Liver (tissue), 9 donors: ENCODE measurements around the gene HMX1. TPM values are rescaled to one million over a fixed set of nuclear protein-coding genes. Genes with fewer than 3 reads are reported as not detected.

Experiments used
- DNase-seq: peaks from one replicate; pipeline ENCODE4 v3.0.0-alpha.2; 2017; ENCODE audit warnings: low spot score
- H3K27ac ChIP-seq, 2 donors: one replicate each; pipeline ENCODE4 v1.7.0; 2013; ENCODE audit warnings: inconsistent platforms in 2 of 2, low read length in 2 of 2, control low read depth in 1 of 2, low read depth in 1 of 2, mild to moderate bottlenecking in 1 of 2
- H3K27me3 ChIP-seq, 4 donors: one replicate each; pipeline versions ENCODE4 v1.6.1 to v1.7.0; 2013; ENCODE audit warnings: low read length in 3 of 4, inconsistent platforms in 1 of 4, mild to moderate bottlenecking in 1 of 4, moderate library complexity in 1 of 4; ENCODE audit not compliant: control insufficient read depth in 4 of 4, insufficient read depth in 4 of 4
- H3K36me3 ChIP-seq, 4 donors: one replicate each; pipeline versions ENCODE4 v1.6.1 to v1.7.0; 2013; ENCODE audit warnings: low read length in 3 of 4, mild to moderate bottlenecking in 3 of 4, low read depth in 1 of 4, moderate library complexity in 1 of 4; ENCODE audit not compliant: control insufficient read depth in 4 of 4, insufficient read depth in 3 of 4
- H3K4me1 ChIP-seq, 4 donors: one replicate each; pipeline versions ENCODE4 v1.6.1 to v1.7.0; 2013; ENCODE audit warnings: low read length in 3 of 4, mild to moderate bottlenecking in 3 of 4, moderate library complexity in 1 of 4; ENCODE audit not compliant: control insufficient read depth in 4 of 4, insufficient read depth in 4 of 4
- H3K4me3 ChIP-seq, 3 donors: one replicate each; pipeline versions ENCODE4 v1.6.1 to v1.7.0; 2013; ENCODE audit warnings: low read length in 3 of 3, control low read depth in 1 of 3, low read depth in 1 of 3, mild to moderate bottlenecking in 1 of 3
- H3K9ac ChIP-seq, 2 donors: one replicate each; pipeline ENCODE4 v1.7.0; 2013; ENCODE audit warnings: low read length in 2 of 2, mild to moderate bottlenecking in 2 of 2, moderate library complexity in 2 of 2, control low read depth in 1 of 2, low read depth in 1 of 2
- H3K9me3 ChIP-seq, 4 donors: one replicate each; pipeline versions ENCODE4 v1.6.1 to v1.7.0; 2013; ENCODE audit warnings: low read length in 3 of 4; ENCODE audit not compliant: control insufficient read depth in 4 of 4
- EGR1 ChIP-seq, 2 donors: IDR thresholded peaks; 2 replicates each; pipeline ENCODE4 v1.6.1; 2016 to 2018; ENCODE audit warnings: antibody characterized with exemption in 2 of 2, low read depth in 2 of 2
- FOXA1 ChIP-seq: IDR thresholded peaks from 2 replicates; pipeline ENCODE4 v1.6.1; 2016; ENCODE audit warnings: antibody characterized with exemption
- FOXA2 ChIP-seq: IDR thresholded peaks from 2 replicates; pipeline ENCODE4 v1.6.1; 2016; ENCODE audit warnings: antibody characterized with exemption
- GABPA ChIP-seq, 2 donors: IDR thresholded peaks in 1 of 2; conservative IDR thresholded peaks in 1 of 2; 2 replicates each; pipeline ENCODE4 v1.6.1; 2016; ENCODE audit warnings: antibody characterized with exemption in 2 of 2, mild to moderate bottlenecking in 1 of 2, moderate library complexity in 1 of 2
- HNF4A ChIP-seq, 2 donors: conservative IDR thresholded peaks; 2 replicates each; pipeline ENCODE4 v1.6.1; 2016; ENCODE audit warnings: antibody characterized with exemption in 2 of 2, mild to moderate bottlenecking in 2 of 2
- HNF4G ChIP-seq: IDR thresholded peaks from 2 replicates; pipeline ENCODE4 v1.6.1; 2016; ENCODE audit warnings: antibody characterized with exemption
- JUND ChIP-seq, 2 donors: IDR thresholded peaks; 2 replicates each; pipeline ENCODE4 v1.6.1; 2016; ENCODE audit warnings: antibody characterized with exemption in 2 of 2
- NR2F2 ChIP-seq: IDR thresholded peaks from 2 replicates; pipeline ENCODE4 v1.6.1; 2016; ENCODE audit warnings: antibody characterized with exemption
- RAD21 ChIP-seq, 2 donors: IDR thresholded peaks; 2 replicates each; pipeline ENCODE4 v1.6.1; 2016; ENCODE audit warnings: antibody characterized with exemption in 2 of 2, mild to moderate bottlenecking in 2 of 2
- RXRA ChIP-seq, 2 donors: IDR thresholded peaks; 2 replicates each; pipeline ENCODE4 v1.6.1; 2017 to 2018; ENCODE audit warnings: antibody characterized with exemption in 2 of 2, mild to moderate bottlenecking in 1 of 2
- SP1 ChIP-seq: IDR thresholded peaks from 2 replicates; pipeline ENCODE4 v1.6.1; 2018; ENCODE audit warnings: antibody characterized with exemption, mild to moderate bottlenecking
- TAF1 ChIP-seq: conservative IDR thresholded peaks from 2 replicates; pipeline ENCODE4 v1.6.1; 2016; ENCODE audit warnings: antibody characterized with exemption, mild to moderate bottlenecking
- YY1 ChIP-seq: IDR thresholded peaks from 2 replicates; pipeline ENCODE4 v1.6.1; 2016; ENCODE audit warnings: antibody characterized with exemption, mild to moderate bottlenecking
- WGBS: extraction: QIAGEN DNeasy Blood & Tissue Kit; methylation state at CpG from one replicate; pipeline ENCODE4 v1.1.7; 2013; 5-methylcytosine and 5-hydroxymethylcytosine counted together
- polyA plus RNA-seq, 2 donors: library from polyadenylated mRNA; stranded (reverse) in 1 of 2; unstranded in 1 of 2; fragments of 200-250 nt in 1 of 2; fragments of >200 nt in 1 of 2; fragmentation: Nextera tagmentation in 1 of 2; extraction: Ambion mirVana in 1 of 2; gene quantifications; one replicate each; pipeline versions ENCODE4 v1.2.1 to v1.2.3, GENCODE V29; 2013 to 2015
- total RNA-seq, 2 donors: library from RNA; depleted of rRNA; stranded (reverse); fragments of >200 nt; gene quantifications; one replicate each; pipeline ENCODE4 v1.2.3, GENCODE V29; 2014
- TF ChIP-seq, protein P1 (sequence below): IDR thresholded peaks from 2 replicates; pipeline ENCODE4 v1.6.1; 2016; ENCODE audit warnings: antibody characterized with exemption
- TF ChIP-seq, protein P2 (sequence below): IDR thresholded peaks from 2 replicates; pipeline ENCODE4 v1.6.1; 2016; ENCODE audit warnings: antibody characterized with exemption
- TF ChIP-seq, protein P3 (sequence below): fragments of 150-350 bp; IDR thresholded peaks from 2 replicates; pipeline ENCODE4 v1.5.1; 2017; ENCODE audit warnings: improper control_type of control experiment, low read depth, low read length; ENCODE audit not compliant: missing input control
- TF ChIP-seq, protein P4 (sequence below): IDR thresholded peaks from 2 replicates; pipeline ENCODE4 v1.6.1; 2016; ENCODE audit warnings: antibody characterized with exemption
- TF ChIP-seq, protein P5 (sequence below): IDR thresholded peaks from 2 replicates; pipeline ENCODE4 v1.6.1; 2016; ENCODE audit warnings: antibody characterized with exemption, mild to moderate bottlenecking
- donor health status: healthy.
- donor health status: healthy.
- donor health status: healthy.
- donor health status: healthy.
- donor health status: healthy.

Gene HMX1
- total and polyA plus RNA-seq, 4 donors = not detected

DNA sequence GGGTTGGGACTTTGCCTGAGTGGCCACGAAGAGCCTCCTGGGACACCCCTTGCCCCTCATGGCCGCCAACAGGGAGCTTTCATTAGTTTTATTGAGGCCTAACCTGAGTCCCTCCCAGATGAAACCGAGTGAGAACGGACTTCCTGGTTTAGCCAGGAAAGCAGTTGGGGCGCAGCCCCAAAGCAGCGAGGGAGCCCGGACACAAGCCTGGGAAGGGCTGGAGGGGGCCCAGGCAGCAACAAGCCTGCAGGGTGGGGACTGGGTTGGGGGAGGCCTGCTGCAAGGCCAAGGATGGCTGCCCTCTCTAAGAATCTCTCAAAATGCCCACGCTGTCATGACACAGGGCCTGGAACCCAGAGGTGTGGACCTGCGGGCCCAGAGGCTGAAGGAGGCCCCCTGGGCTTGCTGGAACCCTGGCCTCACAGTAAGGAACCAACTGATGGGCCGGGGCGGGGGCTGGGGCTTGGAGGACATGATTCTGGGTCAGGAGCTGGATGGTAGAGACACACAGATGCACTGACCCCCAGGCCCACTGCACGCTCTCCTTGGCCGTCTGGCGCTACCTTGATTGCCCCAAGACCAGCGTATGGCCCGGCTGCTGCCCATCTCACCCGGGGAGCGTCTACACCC, 5.8 kb downstream of the HMX1 start:
- peaks cover 0 to 8% (median 3%) of the 10 kb centered on the region in 4 donors for H3K4me1 ChIP-seq
- H3K36me3 ChIP-seq = no peaks in the 10 kb centered on the region
- no peak overlapping the region for H3K4me3 ChIP-seq
- no peaks in the 10 kb centered on the region for H3K9me3 ChIP-seq
- no peak for DNase-seq
- H3K9ac ChIP-seq = no peak overlapping the region
- no peak overlapping the region for H3K27ac ChIP-seq
- 25% methylated on average over 18 of the region's 18 CpGs for WGBS
- peaks cover 5 to 39% (median 22%) of the 10 kb centered on the region in 4 donors for H3K27me3 ChIP-seq
- TF ChIP-seq EGR1 (IDR thresholded peaks at IDR 0.05; ENCODE audit: low read depth in 2 of 2) = no peak
- no peak for TF ChIP-seq FOXA1
- TF ChIP-seq JUND (IDR thresholded peaks at IDR 0.05) = no peak
- TF ChIP-seq YY1 = no peak
- TF ChIP-seq FOXA2 = no peak
- TF ChIP-seq TAF1 = no peak
- no peak for TF ChIP-seq GABPA (IDR thresholded peaks at IDR 0.05 in 1 of 2, conservative IDR thresholded peaks at IDR 0.05 in 1 of 2)
- TF ChIP-seq HNF4A (conservative IDR thresholded peaks at IDR 0.05) = no peak
- TF ChIP-seq, protein P1, sequence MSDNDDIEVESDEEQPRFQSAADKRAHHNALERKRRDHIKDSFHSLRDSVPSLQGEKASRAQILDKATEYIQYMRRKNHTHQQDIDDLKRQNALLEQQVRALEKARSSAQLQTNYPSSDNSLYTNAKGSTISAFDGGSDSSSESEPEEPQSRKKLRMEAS = no peak
- TF ChIP-seq RXRA (IDR thresholded peaks at IDR 0.05) = no peak
- TF ChIP-seq, protein P2, sequence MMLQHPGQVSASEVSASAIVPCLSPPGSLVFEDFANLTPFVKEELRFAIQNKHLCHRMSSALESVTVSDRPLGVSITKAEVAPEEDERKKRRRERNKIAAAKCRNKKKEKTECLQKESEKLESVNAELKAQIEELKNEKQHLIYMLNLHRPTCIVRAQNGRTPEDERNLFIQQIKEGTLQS = no peak
- TF ChIP-seq, protein P3, sequence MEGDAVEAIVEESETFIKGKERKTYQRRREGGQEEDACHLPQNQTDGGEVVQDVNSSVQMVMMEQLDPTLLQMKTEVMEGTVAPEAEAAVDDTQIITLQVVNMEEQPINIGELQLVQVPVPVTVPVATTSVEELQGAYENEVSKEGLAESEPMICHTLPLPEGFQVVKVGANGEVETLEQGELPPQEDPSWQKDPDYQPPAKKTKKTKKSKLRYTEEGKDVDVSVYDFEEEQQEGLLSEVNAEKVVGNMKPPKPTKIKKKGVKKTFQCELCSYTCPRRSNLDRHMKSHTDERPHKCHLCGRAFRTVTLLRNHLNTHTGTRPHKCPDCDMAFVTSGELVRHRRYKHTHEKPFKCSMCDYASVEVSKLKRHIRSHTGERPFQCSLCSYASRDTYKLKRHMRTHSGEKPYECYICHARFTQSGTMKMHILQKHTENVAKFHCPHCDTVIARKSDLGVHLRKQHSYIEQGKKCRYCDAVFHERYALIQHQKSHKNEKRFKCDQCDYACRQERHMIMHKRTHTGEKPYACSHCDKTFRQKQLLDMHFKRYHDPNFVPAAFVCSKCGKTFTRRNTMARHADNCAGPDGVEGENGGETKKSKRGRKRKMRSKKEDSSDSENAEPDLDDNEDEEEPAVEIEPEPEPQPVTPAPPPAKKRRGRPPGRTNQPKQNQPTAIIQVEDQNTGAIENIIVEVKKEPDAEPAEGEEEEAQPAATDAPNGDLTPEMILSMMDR = no peak
- no peak for TF ChIP-seq HNF4G
- TF ChIP-seq, protein P4, sequence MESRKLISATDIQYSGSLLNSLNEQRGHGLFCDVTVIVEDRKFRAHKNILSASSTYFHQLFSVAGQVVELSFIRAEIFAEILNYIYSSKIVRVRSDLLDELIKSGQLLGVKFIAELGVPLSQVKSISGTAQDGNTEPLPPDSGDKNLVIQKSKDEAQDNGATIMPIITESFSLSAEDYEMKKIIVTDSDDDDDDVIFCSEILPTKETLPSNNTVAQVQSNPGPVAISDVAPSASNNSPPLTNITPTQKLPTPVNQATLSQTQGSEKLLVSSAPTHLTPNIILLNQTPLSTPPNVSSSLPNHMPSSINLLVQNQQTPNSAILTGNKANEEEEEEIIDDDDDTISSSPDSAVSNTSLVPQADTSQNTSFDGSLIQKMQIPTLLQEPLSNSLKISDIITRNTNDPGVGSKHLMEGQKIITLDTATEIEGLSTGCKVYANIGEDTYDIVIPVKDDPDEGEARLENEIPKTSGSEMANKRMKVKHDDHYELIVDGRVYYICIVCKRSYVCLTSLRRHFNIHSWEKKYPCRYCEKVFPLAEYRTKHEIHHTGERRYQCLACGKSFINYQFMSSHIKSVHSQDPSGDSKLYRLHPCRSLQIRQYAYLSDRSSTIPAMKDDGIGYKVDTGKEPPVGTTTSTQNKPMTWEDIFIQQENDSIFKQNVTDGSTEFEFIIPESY = no peak
- no peak for TF ChIP-seq RAD21 (IDR thresholded peaks at IDR 0.05)
- TF ChIP-seq NR2F2 = no peak

DNA sequence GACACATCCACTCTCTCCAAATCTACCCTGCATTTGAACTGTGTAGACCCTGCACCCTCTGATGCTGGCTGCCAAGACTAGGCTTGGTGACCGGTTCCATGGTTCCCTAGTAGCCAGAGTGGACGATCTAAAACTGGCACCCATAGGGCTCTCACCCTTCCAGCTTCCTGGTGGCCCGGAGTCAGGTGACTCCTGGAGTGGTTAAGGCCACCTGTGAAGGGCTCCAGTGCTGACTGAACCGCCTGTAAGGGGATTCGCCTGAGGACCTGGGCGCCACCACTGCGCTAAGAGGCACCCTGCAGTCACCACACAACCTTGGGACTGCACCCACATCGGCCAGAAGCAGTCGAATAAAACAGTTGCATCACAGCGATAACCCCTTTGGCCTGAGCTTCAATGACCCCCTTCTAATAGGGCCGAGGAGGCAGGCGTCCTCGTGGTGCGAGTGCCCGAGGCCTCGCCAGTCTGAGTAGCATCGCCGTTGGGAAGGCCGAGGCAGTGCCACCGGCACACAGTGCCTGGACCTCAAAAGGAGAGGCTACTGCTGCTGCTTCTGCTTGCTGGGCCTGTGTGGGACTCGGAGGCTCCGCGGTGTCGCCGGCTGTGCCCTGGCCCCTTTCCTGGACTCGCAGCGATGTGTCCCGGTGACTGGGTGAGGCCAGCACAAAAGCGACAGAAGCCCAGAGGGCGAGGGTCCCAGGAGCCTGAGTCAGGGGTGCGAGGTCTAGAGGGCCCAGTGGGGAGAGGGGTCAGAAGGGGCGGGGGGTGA, 6.5 kb downstream of the HMX1 start:
- peaks cover 5 to 40% (median 20%) of the 10 kb centered on the region in 4 donors for H3K27me3 ChIP-seq
- WGBS = 22% methylated on average over 32 of the region's 32 CpGs
- TF ChIP-seq, protein P2 = no peak
- no peak for TF ChIP-seq RAD21 (IDR thresholded peaks at IDR 0.05)
- TF ChIP-seq HNF4A (conservative IDR thresholded peaks at IDR 0.05) = no peak
- TF ChIP-seq HNF4G = no peak
- no peak for TF ChIP-seq TAF1
- TF ChIP-seq, protein P5, sequence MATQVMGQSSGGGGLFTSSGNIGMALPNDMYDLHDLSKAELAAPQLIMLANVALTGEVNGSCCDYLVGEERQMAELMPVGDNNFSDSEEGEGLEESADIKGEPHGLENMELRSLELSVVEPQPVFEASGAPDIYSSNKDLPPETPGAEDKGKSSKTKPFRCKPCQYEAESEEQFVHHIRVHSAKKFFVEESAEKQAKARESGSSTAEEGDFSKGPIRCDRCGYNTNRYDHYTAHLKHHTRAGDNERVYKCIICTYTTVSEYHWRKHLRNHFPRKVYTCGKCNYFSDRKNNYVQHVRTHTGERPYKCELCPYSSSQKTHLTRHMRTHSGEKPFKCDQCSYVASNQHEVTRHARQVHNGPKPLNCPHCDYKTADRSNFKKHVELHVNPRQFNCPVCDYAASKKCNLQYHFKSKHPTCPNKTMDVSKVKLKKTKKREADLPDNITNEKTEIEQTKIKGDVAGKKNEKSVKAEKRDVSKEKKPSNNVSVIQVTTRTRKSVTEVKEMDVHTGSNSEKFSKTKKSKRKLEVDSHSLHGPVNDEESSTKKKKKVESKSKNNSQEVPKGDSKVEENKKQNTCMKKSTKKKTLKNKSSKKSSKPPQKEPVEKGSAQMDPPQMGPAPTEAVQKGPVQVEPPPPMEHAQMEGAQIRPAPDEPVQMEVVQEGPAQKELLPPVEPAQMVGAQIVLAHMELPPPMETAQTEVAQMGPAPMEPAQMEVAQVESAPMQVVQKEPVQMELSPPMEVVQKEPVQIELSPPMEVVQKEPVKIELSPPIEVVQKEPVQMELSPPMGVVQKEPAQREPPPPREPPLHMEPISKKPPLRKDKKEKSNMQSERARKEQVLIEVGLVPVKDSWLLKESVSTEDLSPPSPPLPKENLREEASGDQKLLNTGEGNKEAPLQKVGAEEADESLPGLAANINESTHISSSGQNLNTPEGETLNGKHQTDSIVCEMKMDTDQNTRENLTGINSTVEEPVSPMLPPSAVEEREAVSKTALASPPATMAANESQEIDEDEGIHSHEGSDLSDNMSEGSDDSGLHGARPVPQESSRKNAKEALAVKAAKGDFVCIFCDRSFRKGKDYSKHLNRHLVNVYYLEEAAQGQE = no peak
- no peak for TF ChIP-seq EGR1 (IDR thresholded peaks at IDR 0.05; ENCODE audit: low read depth in 2 of 2)
- TF ChIP-seq, protein P3 = no peak
- TF ChIP-seq FOXA2 = no peak
- no peak for TF ChIP-seq NR2F2
- no peak for TF ChIP-seq SP1
- TF ChIP-seq RXRA (IDR thresholded peaks at IDR 0.05) = no peak
- TF ChIP-seq FOXA1 = no peak
- TF ChIP-seq YY1 = no peak

More for the DNA sequence above, 6.5 kb downstream of the HMX1 start:
- H3K36me3 ChIP-seq = no peaks in the 10 kb centered on the region
- H3K9me3 ChIP-seq = no peaks in the 10 kb centered on the region
- no peak overlapping the region for H3K27ac ChIP-seq
- H3K4me1 ChIP-seq = peaks cover 0 to 6% (median 1%) of the 10 kb centered on the region in 4 donors
- no peak for DNase-seq
- H3K9ac ChIP-seq = no peak overlapping the region
- H3K4me3 ChIP-seq = no peak overlapping the region
